Small intestine (tissue), 7 donors: ENCODE data around the gene SEMA4A. TPM values are rescaled to one million over a fixed set of nuclear protein-coding genes. Genes with fewer than 3 reads are reported as not detected.
A peak's percentile ranks its signal among the peaks of the same experiment; 100 is the strongest.
"Not testable (repeated sequence)": the region's sequence is repeated elsewhere in the genome, so short reads cannot be mapped to it uniquely, and the experiment has no call there.

Source experiments
- DNase-seq, 2 donors: peaks; one replicate each; pipeline versions ENCODE4 v3.0.0 to v3.0.0-alpha.2; 2013
- FAIRE-seq: peaks from 2 replicates; lab custom pipeline; 2012; peaks lifted over from hg19 to GRCh38; lab: Jason Lieb, UNC
- H3K27ac ChIP-seq, 3 donors: one replicate each; pipeline ENCODE4 v1.5.1; 2013; ENCODE audit warnings: low read length in 2 of 3, mild to moderate bottlenecking in 2 of 3, control low read depth in 1 of 3, inconsistent platforms in 1 of 3, low read depth in 1 of 3, moderate library complexity in 1 of 3
- H3K27me3 ChIP-seq, 3 donors: one replicate each; pipeline ENCODE4 v1.6.1; 2013; ENCODE audit warnings: low read length in 3 of 3, inconsistent platforms in 1 of 3; ENCODE audit not compliant: control insufficient read depth in 3 of 3, insufficient read depth in 3 of 3
- H3K36me3 ChIP-seq, 3 donors: one replicate each; pipeline ENCODE4 v1.6.1; 2013; ENCODE audit warnings: low read length in 3 of 3, inconsistent platforms in 1 of 3, low read depth in 1 of 3, mild to moderate bottlenecking in 1 of 3, moderate library complexity in 1 of 3; ENCODE audit not compliant: control insufficient read depth in 3 of 3, insufficient read depth in 2 of 3
- H3K4me1 ChIP-seq, 3 donors: one replicate each; pipeline ENCODE4 v1.6.1; 2013; ENCODE audit warnings: low read length in 2 of 3, inconsistent platforms in 1 of 3, low read depth in 1 of 3, mild to moderate bottlenecking in 1 of 3, moderate library complexity in 1 of 3; ENCODE audit not compliant: control insufficient read depth in 3 of 3, insufficient read depth in 2 of 3
- H3K4me3 ChIP-seq, 3 donors: one replicate each; pipeline ENCODE4 v1.5.1; 2013; ENCODE audit warnings: low read length in 3 of 3, control low read depth in 1 of 3, inconsistent platforms in 1 of 3, low read depth in 1 of 3, mild to moderate bottlenecking in 1 of 3, moderate library complexity in 1 of 3
- H3K9me3 ChIP-seq, 2 donors: one replicate each; pipeline ENCODE4 v1.6.1; 2013; ENCODE audit warnings: low read depth in 1 of 2, low read length in 1 of 2; ENCODE audit not compliant: control insufficient read depth in 2 of 2, insufficient read depth in 1 of 2
- WGBS, 3 donors: extraction: QIAGEN DNeasy Blood & Tissue Kit; methylation state at CpG; one replicate each; pipeline ENCODE4 v1.1.7; 2013; 5-methylcytosine and 5-hydroxymethylcytosine counted together
- polyA plus RNA-seq, 4 donors: library from polyadenylated mRNA; stranded (reverse) in 3 of 4; unstranded in 1 of 4; fragments of 200-250 nt in 3 of 4; fragments of 120-200 nt in 1 of 4; gene quantifications; one replicate each; pipeline versions ENCODE4 v1.2.1 to v1.2.3, GENCODE V29; 2013
- donor health status: healthy with polysubstance abuse.
- donor health status: control.
- donor health status: control.
- donor health status: Bipolar disorder and iron deficiency.
- donor health status: healthy.

SEMA4A gene
- polyA plus RNA-seq, 4 donors: 0.89 to 7.7 (median 1.8) TPM

GRCh38 chr1:156111355-156111962, 41.9 kb upstream of the SEMA4A start:
- Histone ChIP-seq H3K27ac (no peak overlapping the region), H3K36me3 (peaks cover 0 to 2% (median 0%) of the 10 kb centered on the region in 3 donors), H3K4me3 (no peak overlapping the region), H3K9me3 (no peaks in the 10 kb centered on the region), H3K27me3 (no peaks in the 10 kb centered on the region), H3K4me1 (peaks cover 0 to 17% (median 3%) of the 10 kb centered on the region in 3 donors)
- DNase-seq: no peak
- no peak for FAIRE-seq
- 72 to 87% (median 77%) methylated on average over 4 of the region's 4 CpGs for WGBS, 3 donors

GRCh38 chr1:156112276-156113137, 40.9 kb upstream of the SEMA4A start:
- 60 to 65% (median 61%) methylated on average over 9 to 10 of the region's 10 CpGs for WGBS, 3 donors
- Histone ChIP-seq H3K27ac (peak overlapping the region in 1 of 3 donors; percentile 15), H3K27me3 (no peaks in the 10 kb centered on the region), H3K9me3 (no peaks in the 10 kb centered on the region), H3K4me3 (no peak overlapping the region), H3K4me1 (peaks cover 0 to 13% (median 3%) of the 10 kb centered on the region in 3 donors), H3K36me3 (peaks cover 0 to 6% (median 0%) of the 10 kb centered on the region in 3 donors)
- FAIRE-seq (no peak), DNase-seq (no peak)

- 58 to 73% (median 59%) methylated on average over 4 of the region's 4 CpGs for WGBS, 3 donors
- peaks cover 0 to 23% (median 7%) of the 10 kb centered on the region in 3 donors for H3K4me1 ChIP-seq
- H3K36me3 ChIP-seq: peaks cover 0 to 14% (median 0%) of the 10 kb centered on the region in 3 donors
- no peak for FAIRE-seq
- no peak for DNase-seq
- peak overlapping the region; percentile 13 to 95 (median 85) for H3K27ac ChIP-seq
- H3K4me3 ChIP-seq: no peak overlapping the region
- no peaks in the 10 kb centered on the region for H3K27me3 ChIP-seq
- H3K9me3 ChIP-seq: no peaks in the 10 kb centered on the region
Observed at GRCh38 chr1:156113282-156113950, 40.0 kb upstream of the SEMA4A start.

DNA sequence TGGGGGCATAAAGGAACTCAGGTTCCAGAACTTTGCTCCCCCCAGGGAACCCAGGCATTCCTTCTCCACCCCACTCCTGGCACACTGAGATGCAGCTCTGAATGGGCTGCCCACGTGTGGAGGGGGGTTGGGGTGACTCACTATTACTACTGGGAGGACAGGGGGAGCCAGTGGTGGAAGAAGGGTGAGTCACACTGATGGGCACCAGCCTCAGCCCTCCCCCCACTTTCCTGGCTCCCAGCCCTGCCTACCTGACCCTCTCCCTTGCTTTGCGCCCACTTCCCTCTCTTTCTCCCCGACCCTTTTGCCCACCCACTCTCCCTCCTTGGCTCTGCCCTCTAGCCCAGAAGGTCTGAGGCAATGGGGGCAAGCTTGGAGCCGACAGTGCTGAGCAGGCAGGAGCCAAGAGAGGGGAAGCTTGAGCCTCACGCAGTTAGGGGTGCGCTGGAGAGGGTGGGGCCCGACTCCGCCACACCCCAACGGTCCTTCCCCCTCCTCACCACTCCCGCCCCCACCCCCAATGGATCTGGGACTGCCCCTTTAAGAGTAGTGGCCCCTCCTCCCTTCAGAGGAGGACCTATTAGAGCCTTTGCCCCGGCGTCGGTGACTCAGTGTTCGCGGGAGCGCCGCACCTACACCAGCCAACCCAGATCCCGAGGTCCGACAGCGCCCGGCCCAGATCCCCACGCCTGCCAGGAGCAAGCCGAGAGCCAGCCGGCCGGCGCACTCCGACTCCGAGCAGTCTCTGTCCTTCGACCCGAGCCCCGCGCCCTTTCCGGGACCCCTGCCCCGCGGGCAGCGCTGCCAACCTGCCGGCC, 39.1 kb upstream of the SEMA4A start, which contains the start of gene LMNA:
Gene LMNA, plus strand, starts transcription at position 611 of the 818 bp plus-strand sequence. CDS start 208 bp downstream, outside the sequence.
- Histone ChIP-seq H3K27ac (peak within 1 kb of the TSS; percentile 85 to 95 (median 93)), H3K4me1 (peaks cover 0 to 27% (median 7%) of the 10 kb centered on the region in 3 donors), H3K36me3 (peaks cover 0 to 15% (median 0%) of the 10 kb centered on the region in 3 donors), H3K9me3 (no peaks in the 10 kb centered on the region), H3K4me3 (peak within 1 kb of the TSS; percentile 65 to 99 (median 85)), H3K27me3 (no peaks in the 10 kb centered on the region)
- 0 to 1% (median 1%) methylated on average over 33 to 37 of the region's 37 CpGs for WGBS, 3 donors
- FAIRE-seq (no peak), DNase-seq (peak; percentile 91 to 94)

DNA sequence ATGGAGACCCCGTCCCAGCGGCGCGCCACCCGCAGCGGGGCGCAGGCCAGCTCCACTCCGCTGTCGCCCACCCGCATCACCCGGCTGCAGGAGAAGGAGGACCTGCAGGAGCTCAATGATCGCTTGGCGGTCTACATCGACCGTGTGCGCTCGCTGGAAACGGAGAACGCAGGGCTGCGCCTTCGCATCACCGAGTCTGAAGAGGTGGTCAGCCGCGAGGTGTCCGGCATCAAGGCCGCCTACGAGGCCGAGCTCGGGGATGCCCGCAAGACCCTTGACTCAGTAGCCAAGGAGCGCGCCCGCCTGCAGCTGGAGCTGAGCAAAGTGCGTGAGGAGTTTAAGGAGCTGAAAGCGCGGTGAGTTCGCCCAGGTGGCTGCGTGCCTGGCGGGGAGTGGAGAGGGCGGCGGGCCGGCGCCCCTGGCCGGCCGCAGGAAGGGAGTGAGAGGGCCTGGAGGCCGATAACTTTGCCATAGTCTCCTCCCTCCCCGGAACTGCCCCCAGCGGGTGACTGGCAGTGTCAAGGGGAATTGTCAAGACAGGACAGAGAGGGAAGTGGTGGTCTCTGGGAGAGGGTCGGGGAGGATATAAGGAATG, 38.4 kb upstream of the SEMA4A start:
- DNase-seq: peak in 1 of 2 donors; percentile 63
- no peak for FAIRE-seq

GRCh38 chr1:156115514-156116374, 37.6 kb upstream of the SEMA4A start:
- H3K4me1 ChIP-seq: peaks cover 2 to 42% (median 16%) of the 10 kb centered on the region in 3 donors
- H3K27ac ChIP-seq: peak overlapping the region; percentile 85 to 95 (median 93)
- peak overlapping the region; percentile 65 to 99 (median 85) for H3K4me3 ChIP-seq
- no peaks in the 10 kb centered on the region for H3K9me3 ChIP-seq
- no peaks in the 10 kb centered on the region for H3K27me3 ChIP-seq
- 4 to 17% (median 10%) methylated on average over 19 of the region's 19 CpGs for WGBS, 3 donors
- FAIRE-seq (no peak), DNase-seq (peak; percentile 77 to 79)
- peaks cover 0 to 28% (median 0%) of the 10 kb centered on the region in 3 donors for H3K36me3 ChIP-seq

More for the DNA sequence above, 38.4 kb upstream of the SEMA4A start:
- Histone ChIP-seq H3K4me3 (peak overlapping the region; percentile 65 to 99 (median 85)), H3K4me1 (peaks cover 2 to 34% (median 12%) of the 10 kb centered on the region in 3 donors), H3K27me3 (no peaks in the 10 kb centered on the region), H3K27ac (peak overlapping the region; percentile 85 to 95 (median 93)), H3K36me3 (peaks cover 0 to 21% (median 0%) of the 10 kb centered on the region in 3 donors), H3K9me3 (no peaks in the 10 kb centered on the region)
- 0 to 2% (median 1%) methylated on average over 46 to 49 of the region's 49 CpGs for WGBS, 3 donors

DNA sequence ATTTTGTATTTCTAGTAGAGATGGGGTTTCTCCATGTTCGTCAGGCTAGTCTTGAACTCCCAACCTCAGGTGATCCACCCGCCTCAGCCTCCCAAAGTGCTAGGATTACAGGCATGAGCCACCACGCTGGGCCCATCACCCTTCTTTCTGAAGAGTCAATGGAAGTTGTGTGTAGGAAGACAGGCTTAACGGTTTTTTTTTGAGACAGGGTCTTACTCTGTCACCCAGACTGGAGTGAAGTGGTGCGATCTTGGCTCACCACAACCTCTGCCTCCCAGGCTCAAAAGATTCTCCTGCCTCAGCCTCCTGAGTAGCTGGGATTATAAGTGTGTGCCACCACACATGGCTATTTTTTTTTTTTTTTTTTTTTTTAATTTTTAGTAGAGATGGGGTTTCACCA, 36.7 kb upstream of the SEMA4A start:
- Histone ChIP-seq H3K36me3 (peaks cover 0 to 38% (median 0%) of the 10 kb centered on the region in 3 donors), H3K4me1 (peaks cover 3 to 51% (median 23%) of the 10 kb centered on the region in 3 donors), H3K27ac (peak overlapping the region in 2 of 3 donors; percentile 85 to 95), H3K4me3 (peak overlapping the region in 2 of 3 donors; percentile 85 to 99)
- 52 to 63% (median 58%) methylated on average over 5 of the region's 5 CpGs for WGBS, 3 donors
- FAIRE-seq, H3K9me3 ChIP-seq, H3K27me3 ChIP-seq, DNase-seq: not testable (repeated sequence)
